Peyer's patch (tissue), 4 donors: ENCODE data around the gene ANAPC1.

ENCODE experiments used
- POLR2A ChIP-seq, 2 donors: fragments of 450-650 bp; IDR thresholded peaks; one replicate each; pipeline ENCODE4 v1.5.1; 2017; ENCODE audit warnings: antibody characterized with exemption in 2 of 2, mild to moderate bottlenecking in 2 of 2, moderate library complexity in 2 of 2
- TF ChIP-seq, protein P1 (sequence below), 6 experiments: fragments of 450-650 bp in 4 of 6; fragments of 200-600 bp in 2 of 6; sonication (generic) in 1 of 6; IDR thresholded peaks; one replicate each; pipeline ENCODE4 v1.5.1; 2017 to 2019; ENCODE audit warnings: antibody characterized with exemption in 6 of 6, mild to moderate bottlenecking in 3 of 6, moderate library complexity in 1 of 6

DNA sequence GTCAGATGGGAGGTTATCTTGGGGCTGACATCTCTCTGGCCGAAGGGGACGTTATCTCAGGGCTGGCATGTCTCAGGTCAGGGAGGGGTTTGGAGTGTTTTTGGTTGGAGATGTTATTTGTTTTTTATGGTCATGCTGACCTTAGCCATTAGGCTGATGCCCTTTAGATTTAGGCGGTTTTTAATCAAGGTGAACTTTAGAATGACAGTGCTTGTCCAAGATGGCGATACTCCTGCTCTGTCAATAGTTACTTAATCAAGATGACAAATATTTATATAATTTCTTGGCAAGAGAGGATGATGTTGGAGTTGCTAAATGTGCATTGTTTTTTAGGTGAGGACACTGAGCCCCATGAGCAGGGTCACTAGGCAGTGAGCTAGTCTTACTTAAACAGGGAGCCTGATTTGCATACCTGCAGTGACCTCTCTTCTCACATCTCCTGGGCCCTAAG is 48.9 kb upstream of the ANAPC1 start:
- TF ChIP-seq, protein P1, sequence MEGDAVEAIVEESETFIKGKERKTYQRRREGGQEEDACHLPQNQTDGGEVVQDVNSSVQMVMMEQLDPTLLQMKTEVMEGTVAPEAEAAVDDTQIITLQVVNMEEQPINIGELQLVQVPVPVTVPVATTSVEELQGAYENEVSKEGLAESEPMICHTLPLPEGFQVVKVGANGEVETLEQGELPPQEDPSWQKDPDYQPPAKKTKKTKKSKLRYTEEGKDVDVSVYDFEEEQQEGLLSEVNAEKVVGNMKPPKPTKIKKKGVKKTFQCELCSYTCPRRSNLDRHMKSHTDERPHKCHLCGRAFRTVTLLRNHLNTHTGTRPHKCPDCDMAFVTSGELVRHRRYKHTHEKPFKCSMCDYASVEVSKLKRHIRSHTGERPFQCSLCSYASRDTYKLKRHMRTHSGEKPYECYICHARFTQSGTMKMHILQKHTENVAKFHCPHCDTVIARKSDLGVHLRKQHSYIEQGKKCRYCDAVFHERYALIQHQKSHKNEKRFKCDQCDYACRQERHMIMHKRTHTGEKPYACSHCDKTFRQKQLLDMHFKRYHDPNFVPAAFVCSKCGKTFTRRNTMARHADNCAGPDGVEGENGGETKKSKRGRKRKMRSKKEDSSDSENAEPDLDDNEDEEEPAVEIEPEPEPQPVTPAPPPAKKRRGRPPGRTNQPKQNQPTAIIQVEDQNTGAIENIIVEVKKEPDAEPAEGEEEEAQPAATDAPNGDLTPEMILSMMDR (IDR thresholded peaks at IDR 0.05), result no peak
- no peak for TF ChIP-seq POLR2A (IDR thresholded peaks at IDR 0.05)
